Measurements from ENCODE around the gene TMEM238L.

GRCh38 chr17:10789694-10790271 lies 14.1 kb downstream of the TMEM238L start:
- no peak for TF ChIP-seq CTCF (IDR thresholded peaks at IDR 0.05; ENCODE audit: low read length)
- no peak for TF ChIP-seq EZH2 (IDR thresholded peaks at IDR 0.05; ENCODE audit: borderline replicate concordance, low read length)
